Calu3 (cell line): ENCODE results near the gene KIF16B. TPM values are rescaled to one million over a fixed set of nuclear protein-coding genes. Genes with fewer than 3 reads are reported as not detected.

Experiments
- BruUV-seq: library from RNA; stranded (reverse); fragments of 400-500 nt; replicated peaks from 2 replicates; lab custom pipeline; 2021; lab: Mats Ljungman, UMichigan
- CTCF ChIA-PET: fragments of 300-600 bp; sonication (Branson Sonifier 250); formaldehyde crosslinking; loops from one replicate; lab custom pipeline; 2022; ENCODE audit warnings: antibody characterized with exemption; lab: Charles Lee
- DNase-seq: peaks from one replicate; pipeline ENCODE4 v3.0.0; 2022
- H3K27ac Mint-ChIP-seq: one replicate; pipeline ENCODE4 v1.8.0; 2022; ENCODE audit warnings: mixed read lengths; ENCODE audit not compliant: unreplicated experiment
- H3K27me3 Mint-ChIP-seq: one replicate; pipeline ENCODE4 v1.8.0; 2022; ENCODE audit warnings: mixed read lengths; ENCODE audit not compliant: unreplicated experiment
- H3K36me3 Mint-ChIP-seq: one replicate; pipeline ENCODE4 v1.8.0; 2022; ENCODE audit warnings: mild to moderate bottlenecking, moderate library complexity, mixed read lengths; ENCODE audit not compliant: insufficient read depth, unreplicated experiment
- H3K4me1 Mint-ChIP-seq: one replicate; pipeline ENCODE4 v1.8.0; 2022; ENCODE audit warnings: mild to moderate bottlenecking, low read depth, mixed read lengths; ENCODE audit not compliant: unreplicated experiment
- H3K4me3 Mint-ChIP-seq: one replicate; pipeline ENCODE4 v1.8.0; 2022; ENCODE audit warnings: mild to moderate bottlenecking, low read depth, moderate library complexity, mixed read lengths; ENCODE audit not compliant: unreplicated experiment
- H3K9me3 Mint-ChIP-seq: one replicate; pipeline ENCODE4 v1.8.0; 2022; ENCODE audit warnings: low read depth, mixed read lengths; ENCODE audit not compliant: unreplicated experiment
- CTCF ChIP-seq: fragments of 200-600 bp; IDR thresholded peaks from one replicate; pipeline ENCODE4 v1.8.0; 2022; ENCODE audit warnings: antibody characterized with exemption; ENCODE audit not compliant: unreplicated experiment
- intact Hi-C: fragments of 100-400 bp; cut with micrococcal nuclease; formaldehyde crosslinking; loops from one replicate; pipeline ENCODE4 v1.10.0; 2022; ENCODE audit not compliant: unreplicated experiment
- total RNA-seq: library from RNA; stranded (reverse); gene quantifications from 2 replicates; pipeline ENCODE4 v1.2.3, GENCODE V29; 2022

Gene KIF16B
- total RNA-seq, 1 experiment from 2014 or later = 4.3 TPM

- BruUV-seq = no TSS peak
- H3K4me3 Mint-ChIP-seq = no peak overlapping the region
These were observed 205.2 kb downstream of the KIF16B start for GRCh38 chr20:16367948-16368560.

GRCh38 chr20:16366529-16366928, 206.7 kb downstream of the KIF16B start:
- BruUV-seq = no TSS peak

More at GRCh38 chr20:16367948-16368560, 205.2 kb downstream of the KIF16B start:
- CTCF ChIA-PET = no interaction called here
- no peaks in the 10 kb centered on the region for H3K27me3 Mint-ChIP-seq
- intact Hi-C loops = no loop called here
- no peak for TF ChIP-seq CTCF
- H3K36me3 Mint-ChIP-seq = no peaks in the 10 kb centered on the region
- H3K27ac Mint-ChIP-seq = no peak overlapping the region
- H3K4me1 Mint-ChIP-seq = peaks cover 8% of the 10 kb centered on the region
- no peak for DNase-seq
- H3K9me3 Mint-ChIP-seq = no peaks in the 10 kb centered on the region

GRCh38 chr20:16364320-16364687, 208.9 kb downstream of the KIF16B start:
- no peaks in the 10 kb centered on the region for H3K36me3 Mint-ChIP-seq
- H3K4me1 Mint-ChIP-seq = peaks cover 8% of the 10 kb centered on the region

More at GRCh38 chr20:16366529-16366928, 206.7 kb downstream of the KIF16B start:
- H3K36me3 Mint-ChIP-seq = no peaks in the 10 kb centered on the region
- intact Hi-C loops = no loop called here
- CTCF ChIA-PET = no interaction called here
- H3K4me1 Mint-ChIP-seq = peaks cover 8% of the 10 kb centered on the region
- H3K4me3 Mint-ChIP-seq = no peak overlapping the region
- H3K27ac Mint-ChIP-seq = no peak overlapping the region
- DNase-seq = no peak
- H3K9me3 Mint-ChIP-seq = no peaks in the 10 kb centered on the region
- no peaks in the 10 kb centered on the region for H3K27me3 Mint-ChIP-seq
- TF ChIP-seq CTCF = no peak

GRCh38 chr20:16363506-16364319, 209.5 kb downstream of the KIF16B start:
- H3K27ac Mint-ChIP-seq = no peak overlapping the region
- no peak for DNase-seq
- intact Hi-C loops = no loop called here
- H3K27me3 Mint-ChIP-seq = no peaks in the 10 kb centered on the region
- peaks cover 5% of the 10 kb centered on the region for H3K4me1 Mint-ChIP-seq
- no peaks in the 10 kb centered on the region for H3K36me3 Mint-ChIP-seq
- no peaks in the 10 kb centered on the region for H3K9me3 Mint-ChIP-seq
- H3K4me3 Mint-ChIP-seq = no peak overlapping the region
- no TSS peak for BruUV-seq
- CTCF ChIA-PET = no interaction called here
- no peak for TF ChIP-seq CTCF

More at GRCh38 chr20:16364320-16364687, 208.9 kb downstream of the KIF16B start:
- intact Hi-C loops = no loop called here
- Mint-ChIP-seq H3K9me3 (no peaks in the 10 kb centered on the region), H3K4me3 (no peak overlapping the region), H3K27me3 (no peaks in the 10 kb centered on the region), H3K27ac (no peak overlapping the region)
- CTCF ChIA-PET = no interaction called here
- DNase-seq = no peak
- no peak for TF ChIP-seq CTCF
- BruUV-seq = no TSS peak
